Hepatocyte (in vitro differentiated cells): ENCODE measurements around the gene ASXL1.

ENCODE experiments used
- EZH2 ChIP-seq: fragments of 200-600 bp; sonication (generic); IDR thresholded peaks from 2 replicates; pipeline ENCODE4 v1.6.1; 2016; ENCODE audit warnings: antibody characterized with exemption, mild to moderate bottlenecking, borderline replicate concordance
- EZH2phosphoT487 ChIP-seq: fragments of 200-600 bp; sonication (generic); IDR thresholded peaks from one replicate; pipeline ENCODE4 v1.6.1; 2018; ENCODE audit warnings: antibody characterized with exemption, mild to moderate bottlenecking, low read depth, moderate library complexity; ENCODE audit not compliant: unreplicated experiment, severe bottlenecking
- TF ChIP-seq, protein P1 (sequence below): fragments of 200-600 bp; sonication (generic); IDR thresholded peaks from 2 replicates; pipeline ENCODE4 v1.5.1; 2016; ENCODE audit warnings: antibody characterized with exemption, mild to moderate bottlenecking; ENCODE audit not compliant: poor library complexity

DNA sequence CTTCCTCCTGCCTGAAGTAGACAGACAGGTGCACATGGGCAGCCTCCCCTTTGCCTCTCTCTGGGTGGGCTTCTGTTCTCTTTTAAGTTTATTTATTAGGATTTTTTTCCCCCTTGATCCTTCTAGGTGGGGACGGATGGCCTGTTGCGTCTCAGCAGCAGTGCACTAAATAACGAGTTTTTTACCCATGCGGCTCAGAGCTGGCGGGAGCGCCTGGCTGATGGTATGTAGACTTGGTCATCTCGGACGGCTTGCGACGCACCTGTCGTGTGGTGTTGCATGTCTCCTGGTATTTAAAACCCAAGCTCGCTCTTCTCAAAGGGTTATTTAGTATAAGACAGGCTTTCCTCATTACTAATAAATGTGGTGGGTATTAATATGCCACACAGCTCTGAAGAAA lies 73.3 kb downstream of the ASXL1 start:
- TF ChIP-seq, protein P1, sequence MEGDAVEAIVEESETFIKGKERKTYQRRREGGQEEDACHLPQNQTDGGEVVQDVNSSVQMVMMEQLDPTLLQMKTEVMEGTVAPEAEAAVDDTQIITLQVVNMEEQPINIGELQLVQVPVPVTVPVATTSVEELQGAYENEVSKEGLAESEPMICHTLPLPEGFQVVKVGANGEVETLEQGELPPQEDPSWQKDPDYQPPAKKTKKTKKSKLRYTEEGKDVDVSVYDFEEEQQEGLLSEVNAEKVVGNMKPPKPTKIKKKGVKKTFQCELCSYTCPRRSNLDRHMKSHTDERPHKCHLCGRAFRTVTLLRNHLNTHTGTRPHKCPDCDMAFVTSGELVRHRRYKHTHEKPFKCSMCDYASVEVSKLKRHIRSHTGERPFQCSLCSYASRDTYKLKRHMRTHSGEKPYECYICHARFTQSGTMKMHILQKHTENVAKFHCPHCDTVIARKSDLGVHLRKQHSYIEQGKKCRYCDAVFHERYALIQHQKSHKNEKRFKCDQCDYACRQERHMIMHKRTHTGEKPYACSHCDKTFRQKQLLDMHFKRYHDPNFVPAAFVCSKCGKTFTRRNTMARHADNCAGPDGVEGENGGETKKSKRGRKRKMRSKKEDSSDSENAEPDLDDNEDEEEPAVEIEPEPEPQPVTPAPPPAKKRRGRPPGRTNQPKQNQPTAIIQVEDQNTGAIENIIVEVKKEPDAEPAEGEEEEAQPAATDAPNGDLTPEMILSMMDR: no peak
- TF ChIP-seq EZH2 (no peak), EZH2phosphoT487 (no peak)
